Fibroblast of lung (primary cell): Measurements from ENCODE around the gene SBK3. TPM values are rescaled to one million over a fixed set of nuclear protein-coding genes. Genes with fewer than 3 reads are reported as not detected.

ENCODE experiments used
- DNase-seq, 2 donors: peaks; one replicate each; pipeline versions ENCODE4 v3.0.0 to v3.0.0-alpha.2; 2010; ENCODE audit warnings: low read depth in 2 of 2
- H2AFZ ChIP-seq: 2 replicates; pipeline ENCODE4 v1.5.1; 2012; ENCODE audit warnings: low read length, control low read depth, inconsistent platforms
- H3K27ac ChIP-seq: 2 replicates; pipeline ENCODE4 v1.5.1; 2011; ENCODE audit warnings: low read length, control low read depth; ENCODE audit not compliant: insufficient read depth
- H3K27me3 ChIP-seq: 2 replicates; pipeline ENCODE4 v1.5.1; 2011; ENCODE audit warnings: mild to moderate bottlenecking, low read length; ENCODE audit not compliant: control insufficient read depth, insufficient read depth
- H3K36me3 ChIP-seq: 2 replicates; pipeline ENCODE4 v1.5.1; 2011; ENCODE audit warnings: low read length; ENCODE audit not compliant: control insufficient read depth, insufficient read depth
- H3K4me1 ChIP-seq: 2 replicates; pipeline ENCODE4 v1.5.1; 2011; ENCODE audit warnings: low read length; ENCODE audit not compliant: control insufficient read depth, insufficient read depth; ENCODE audit errors: extremely low read depth
- H3K4me2 ChIP-seq: 2 replicates; pipeline ENCODE4 v1.5.1; 2011; ENCODE audit warnings: low read length, control low read depth; ENCODE audit not compliant: insufficient read depth; ENCODE audit errors: extremely low read depth
- H3K4me3 ChIP-seq, 4 experiments: fragments of 200-600 bp in 1 of 4; sonication (generic) in 1 of 4; replicated peaks in 1 of 4; 2 replicates each; pipeline ENCODE4 v1.5.1; 2011 to 2016; ENCODE audit warnings: low read length in 4 of 4, low read depth in 3 of 4, mild to moderate bottlenecking in 3 of 4, control low read depth in 2 of 4, inconsistent platforms in 1 of 4, mixed read lengths in 1 of 4; ENCODE audit not compliant: insufficient read depth in 1 of 4; ENCODE audit errors: control extremely low read depth in 1 of 4
- H3K79me2 ChIP-seq: 2 replicates; pipeline ENCODE4 v1.5.1; 2012; ENCODE audit warnings: mild to moderate bottlenecking, low read length, inconsistent platforms; ENCODE audit not compliant: control insufficient read depth, insufficient read depth
- H3K9ac ChIP-seq: 2 replicates; pipeline ENCODE4 v1.5.1; 2011; ENCODE audit warnings: mild to moderate bottlenecking, low read length, control low read depth; ENCODE audit not compliant: insufficient read depth
- H3K9me3 ChIP-seq: 2 replicates; pipeline ENCODE4 v1.5.1; 2012; ENCODE audit warnings: low read depth, low read length; ENCODE audit not compliant: control insufficient read depth, insufficient read depth
- H4K20me1 ChIP-seq: 2 replicates; pipeline ENCODE4 v1.5.1; 2011; ENCODE audit warnings: low read length; ENCODE audit not compliant: control insufficient read depth, insufficient read depth; ENCODE audit errors: extremely low read depth
- EZH2 ChIP-seq: IDR thresholded peaks from 2 replicates; pipeline ENCODE4 v1.5.1; 2012; ENCODE audit warnings: low read length, control low read depth, mild to moderate bottlenecking; ENCODE audit errors: missing control alignments
- polyA plus RNA-seq, 2 donors: library from polyadenylated mRNA; depleted of rRNA in 1 of 2; stranded (reverse) in 1 of 2; unstranded in 1 of 2; fragments of >200 nt; gene quantifications; 2 replicates each; pipeline ENCODE4 v1.2.1, GENCODE V29; 2011 to 2012; ENCODE audit warnings: missing spikeins in 1 of 2
- total RNA-seq: library from RNA; depleted of rRNA; stranded (reverse); fragments of >200 nt; gene quantifications from 2 replicates; pipeline ENCODE4 v1.2.1, GENCODE V29; 2014
- TF ChIP-seq, protein P1 (sequence below), 2 donors: IDR thresholded peaks in 1 of 2; conservative IDR thresholded peaks in 1 of 2; 1 replicate in 1 of 2; 2 replicates in 1 of 2; pipeline ENCODE4 v1.5.1; 2011 to 2012; ENCODE audit warnings: low read length in 2 of 2, control low read depth in 1 of 2, inconsistent platforms in 1 of 2, low read depth in 1 of 2, mild to moderate bottlenecking in 1 of 2

SBK3 gene
- total and polyA plus RNA-seq, 2 donors (not counting 1 experiment from before 2014, with no cell fraction given): 0.66 TPM; not detected in 1

DNA sequence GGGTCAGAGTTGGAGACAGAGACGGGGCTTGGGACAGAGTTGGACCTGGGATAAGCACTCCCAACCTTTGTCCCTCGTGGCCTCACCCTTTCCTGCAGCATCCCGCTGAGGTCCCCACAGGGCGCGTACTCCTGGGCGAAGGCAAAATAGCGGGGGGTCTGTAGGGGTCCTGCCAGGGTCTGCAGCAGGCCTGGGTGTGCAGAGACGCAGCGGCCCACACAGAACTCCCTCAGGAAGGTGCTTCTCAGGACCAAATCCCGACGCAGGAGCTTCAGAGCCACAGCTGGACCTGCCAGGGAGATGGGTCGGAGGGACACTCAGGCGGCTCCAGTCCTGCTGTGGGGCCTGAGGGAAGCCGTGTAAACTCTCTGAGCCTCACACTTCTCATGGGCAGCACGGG, 1.3 kb downstream of the SBK3 start:
- Histone ChIP-seq H4K20me1 (no peaks in the 10 kb centered on the region), H3K4me2 (no peak overlapping the region), H3K9ac (no peak overlapping the region), H3K27me3 (no peaks in the 10 kb centered on the region), H3K79me2 (no peaks in the 10 kb centered on the region), H3K4me3 (no peak overlapping the region), H3K27ac (no peak overlapping the region), H3K4me1 (peaks cover 23% of the 10 kb centered on the region), H3K36me3 (no peaks in the 10 kb centered on the region), H3K9me3 (no peaks in the 10 kb centered on the region), H2AFZ (no peak overlapping the region)
- DNase-seq: no peak
- TF ChIP-seq, protein P1, sequence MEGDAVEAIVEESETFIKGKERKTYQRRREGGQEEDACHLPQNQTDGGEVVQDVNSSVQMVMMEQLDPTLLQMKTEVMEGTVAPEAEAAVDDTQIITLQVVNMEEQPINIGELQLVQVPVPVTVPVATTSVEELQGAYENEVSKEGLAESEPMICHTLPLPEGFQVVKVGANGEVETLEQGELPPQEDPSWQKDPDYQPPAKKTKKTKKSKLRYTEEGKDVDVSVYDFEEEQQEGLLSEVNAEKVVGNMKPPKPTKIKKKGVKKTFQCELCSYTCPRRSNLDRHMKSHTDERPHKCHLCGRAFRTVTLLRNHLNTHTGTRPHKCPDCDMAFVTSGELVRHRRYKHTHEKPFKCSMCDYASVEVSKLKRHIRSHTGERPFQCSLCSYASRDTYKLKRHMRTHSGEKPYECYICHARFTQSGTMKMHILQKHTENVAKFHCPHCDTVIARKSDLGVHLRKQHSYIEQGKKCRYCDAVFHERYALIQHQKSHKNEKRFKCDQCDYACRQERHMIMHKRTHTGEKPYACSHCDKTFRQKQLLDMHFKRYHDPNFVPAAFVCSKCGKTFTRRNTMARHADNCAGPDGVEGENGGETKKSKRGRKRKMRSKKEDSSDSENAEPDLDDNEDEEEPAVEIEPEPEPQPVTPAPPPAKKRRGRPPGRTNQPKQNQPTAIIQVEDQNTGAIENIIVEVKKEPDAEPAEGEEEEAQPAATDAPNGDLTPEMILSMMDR (conservative IDR thresholded peaks at IDR 0.05 in 1 of 2, IDR thresholded peaks at IDR 0.05 in 1 of 2; ENCODE audit: low read depth in 1 of 2, low read length in 2 of 2): no peak
- TF ChIP-seq EZH2: no peak

DNA sequence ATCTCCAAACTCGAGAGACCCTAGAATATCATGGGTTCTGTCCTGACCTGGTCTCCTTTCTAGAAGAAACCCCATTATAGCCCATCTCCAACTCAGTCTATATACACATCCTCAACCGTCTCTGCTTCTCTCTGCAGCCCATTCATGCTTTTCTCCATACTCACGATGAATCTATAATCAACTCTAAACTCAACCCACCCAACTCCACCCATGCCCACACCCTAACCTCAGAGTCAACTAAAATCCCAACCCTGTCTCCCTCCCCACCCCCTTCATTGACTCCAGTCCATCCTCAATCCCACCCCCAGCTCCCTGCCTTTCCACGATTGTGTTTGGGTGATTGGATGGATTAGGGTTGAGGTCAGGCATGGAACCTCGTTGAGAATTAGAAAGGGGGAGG, 1.8 kb downstream of the SBK3 start:
- no peak for DNase-seq

DNA sequence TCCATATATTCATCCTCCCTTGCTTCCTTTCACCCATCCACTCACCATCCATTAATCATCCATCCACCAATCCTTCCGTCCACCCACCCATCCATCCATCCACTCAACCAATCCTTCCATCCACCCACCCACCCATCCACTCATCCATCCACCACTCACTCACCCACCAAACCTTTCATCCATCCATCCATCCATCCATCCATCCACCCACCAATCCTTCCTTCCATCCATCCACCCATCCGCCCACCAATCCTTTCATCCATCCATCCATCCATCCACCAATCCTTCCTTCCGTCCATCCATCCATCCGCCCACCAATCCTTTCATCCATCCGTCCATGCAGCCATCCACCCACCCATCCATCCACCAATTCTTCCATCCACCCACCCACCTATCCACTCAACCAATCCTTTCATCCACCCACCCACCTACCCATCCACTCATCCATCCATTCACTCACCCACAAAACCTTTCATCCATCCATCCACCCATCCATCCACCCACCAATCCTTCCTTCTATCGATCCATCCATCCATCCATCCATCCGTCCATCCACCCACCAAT, 3.0 kb downstream of the SBK3 start:
- DNase-seq: no peak
- no peaks in the 10 kb centered on the region for H3K79me2 ChIP-seq
- H3K36me3 ChIP-seq: no peaks in the 10 kb centered on the region
- H3K4me1 ChIP-seq: peaks cover 18% of the 10 kb centered on the region
- no peak overlapping the region for H2AFZ ChIP-seq
- no peaks in the 10 kb centered on the region for H4K20me1 ChIP-seq
- TF ChIP-seq EZH2: no peak
- TF ChIP-seq, protein P1 (conservative IDR thresholded peaks at IDR 0.05 in 1 of 2, IDR thresholded peaks at IDR 0.05 in 1 of 2; ENCODE audit: low read depth in 1 of 2, low read length in 2 of 2): no peak
- no peak overlapping the region for H3K4me3 ChIP-seq
- H3K4me2 ChIP-seq: no peak overlapping the region
- H3K27ac ChIP-seq: no peak overlapping the region
- no peaks in the 10 kb centered on the region for H3K9me3 ChIP-seq
- H3K9ac ChIP-seq: no peak overlapping the region
- H3K27me3 ChIP-seq: no peaks in the 10 kb centered on the region

More for the DNA sequence above, 1.8 kb downstream of the SBK3 start:
- no peaks in the 10 kb centered on the region for H3K79me2 ChIP-seq
- TF ChIP-seq, protein P1 (conservative IDR thresholded peaks at IDR 0.05 in 1 of 2, IDR thresholded peaks at IDR 0.05 in 1 of 2; ENCODE audit: low read depth in 1 of 2, low read length in 2 of 2): no peak
- TF ChIP-seq EZH2: no peak
- no peak overlapping the region for H3K27ac ChIP-seq
- H3K4me2 ChIP-seq: no peak overlapping the region
- no peak overlapping the region for H3K9ac ChIP-seq
- no peak overlapping the region for H2AFZ ChIP-seq
- H3K9me3 ChIP-seq: no peaks in the 10 kb centered on the region
- no peaks in the 10 kb centered on the region for H3K36me3 ChIP-seq
- no peaks in the 10 kb centered on the region for H3K27me3 ChIP-seq
- H4K20me1 ChIP-seq: no peaks in the 10 kb centered on the region
- H3K4me3 ChIP-seq: no peak overlapping the region
- peaks cover 21% of the 10 kb centered on the region for H3K4me1 ChIP-seq
